Activated T-cell treated with anti-CD3 and anti-CD28 coated beads, Interleukin-2, amount 50 U/mL, for 72 hours (primary cell): ENCODE measurements around the gene NLGN4X. TPM values are rescaled to one million over a fixed set of nuclear protein-coding genes. Genes with fewer than 3 reads are reported as not detected.
A peak's percentile ranks its signal among the peaks of the same experiment; 100 is the strongest.

ENCODE experiments used
- ATAC-seq, 2 donors: fragments of 150-1000 bp; cut with Tn5 transposase; replicated peaks in 1 of 2; 2 replicates each; pipeline ENCODE4 v1.10.0; 2021; ENCODE audit warnings: moderate library complexity in 2 of 2, mild to moderate bottlenecking in 1 of 2
- DNase-seq, 2 donors: peaks; one replicate each; pipeline ENCODE4 v3.0.0; 2021 to 2022; ENCODE audit warnings: mixed read lengths in 1 of 2
- H3K27ac Mint-ChIP-seq: one replicate; pipeline ENCODE4 v1.8.0; 2022; ENCODE audit warnings: mild to moderate bottlenecking, moderate library complexity, mixed read lengths
- H3K27me3 Mint-ChIP-seq: one replicate; pipeline ENCODE4 v1.8.0; 2022; ENCODE audit warnings: low read depth, mixed read lengths
- H3K36me3 Mint-ChIP-seq, 2 donors: one replicate each; pipeline ENCODE4 v1.8.0; 2022; ENCODE audit warnings: mixed read lengths in 2 of 2, mild to moderate bottlenecking in 1 of 2; ENCODE audit not compliant: insufficient read depth in 2 of 2
- H3K4me1 Mint-ChIP-seq: one replicate; pipeline ENCODE4 v1.8.0; 2022; ENCODE audit warnings: low read depth, mixed read lengths
- H3K4me3 Mint-ChIP-seq, 2 donors: one replicate each; pipeline ENCODE4 v1.8.0; 2022; ENCODE audit warnings: mild to moderate bottlenecking in 2 of 2, mixed read lengths in 2 of 2, moderate library complexity in 2 of 2
- H3K9me3 Mint-ChIP-seq, 2 donors: one replicate each; pipeline ENCODE4 v1.8.0; 2022; ENCODE audit warnings: mixed read lengths in 2 of 2
- total RNA-seq, 2 donors: library from RNA; stranded (reverse); gene quantifications; one replicate each; pipeline ENCODE4 v1.2.3, GENCODE V29; 2022

The NLGN4X gene
- total RNA-seq, 2 donors from 2014 or later: 0.31 TPM; not detected in 1

DNA sequence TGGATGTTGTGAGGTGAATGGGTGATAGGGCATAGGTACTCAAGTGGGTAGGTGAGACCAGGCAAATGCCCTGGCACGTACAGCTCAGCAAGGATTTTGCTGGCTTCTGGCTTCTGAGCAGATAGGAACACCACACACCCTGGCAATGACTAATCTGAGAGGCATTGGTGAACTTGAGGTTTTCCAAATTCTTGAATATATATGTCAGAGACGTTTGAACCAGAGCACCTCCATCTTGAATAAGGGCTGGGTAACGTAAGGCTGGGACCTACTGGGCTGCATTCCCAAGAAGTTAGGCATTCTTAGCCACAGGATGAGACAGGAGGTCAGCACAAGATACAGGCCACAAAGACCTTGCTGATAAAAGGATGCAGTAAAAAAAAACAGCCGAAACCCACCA is 204.5 kb downstream of the NLGN4X start:
- Mint-ChIP-seq H3K36me3 (no peaks in the 10 kb centered on the region), H3K9me3 (no peaks in the 10 kb centered on the region), H3K4me1 (peaks cover 5% of the 10 kb centered on the region), H3K27me3 (peaks cover 4% of the 10 kb centered on the region), H3K4me3 (no peak overlapping the region), H3K27ac (no peak overlapping the region)
- DNase-seq (no peak), ATAC-seq (no peak)

DNA sequence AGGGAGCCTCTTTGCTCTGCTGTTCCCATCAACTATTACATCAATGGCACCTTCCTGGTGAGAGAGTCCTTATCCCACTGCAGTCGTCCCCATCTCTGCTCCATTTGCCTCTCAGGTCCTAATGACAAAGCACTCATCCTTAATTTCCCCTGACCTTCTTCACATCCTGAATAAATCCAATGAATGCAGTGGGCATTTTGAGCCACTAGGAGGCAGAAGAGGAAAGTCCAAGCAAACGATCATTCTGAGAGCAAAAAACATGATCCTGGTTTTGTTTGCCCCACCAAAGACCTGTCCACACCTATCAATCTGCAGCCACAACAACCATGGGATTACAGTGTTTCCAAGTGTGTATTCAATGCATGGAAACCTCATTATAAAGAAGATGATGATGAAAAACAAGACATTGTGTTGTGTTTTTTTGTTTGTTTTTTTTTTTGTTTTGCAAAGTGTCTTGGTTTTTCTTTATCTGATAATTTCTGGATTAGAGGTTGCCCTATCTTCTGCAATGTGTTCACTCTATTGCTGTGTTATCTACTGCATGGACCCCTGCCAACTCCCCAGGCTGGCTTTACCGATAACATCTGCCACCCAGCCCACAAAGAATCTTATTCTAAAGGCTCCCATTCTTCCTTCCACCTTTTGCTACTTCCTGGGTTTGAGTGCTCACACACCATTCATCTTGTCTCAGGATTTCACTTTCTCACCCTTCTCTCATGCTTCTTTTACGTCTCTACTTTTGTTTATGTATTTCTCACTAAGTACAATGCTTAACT is 207.2 kb downstream of the NLGN4X start:
- Mint-ChIP-seq H3K4me1 (peaks cover 5% of the 10 kb centered on the region), H3K4me3 (no peak overlapping the region), H3K27ac (no peak overlapping the region), H3K36me3 (no peaks in the 10 kb centered on the region), H3K27me3 (peaks cover 4% of the 10 kb centered on the region), H3K9me3 (no peaks in the 10 kb centered on the region)
- DNase-seq: peak; percentile 11 to 27
- ATAC-seq: no peak

DNA sequence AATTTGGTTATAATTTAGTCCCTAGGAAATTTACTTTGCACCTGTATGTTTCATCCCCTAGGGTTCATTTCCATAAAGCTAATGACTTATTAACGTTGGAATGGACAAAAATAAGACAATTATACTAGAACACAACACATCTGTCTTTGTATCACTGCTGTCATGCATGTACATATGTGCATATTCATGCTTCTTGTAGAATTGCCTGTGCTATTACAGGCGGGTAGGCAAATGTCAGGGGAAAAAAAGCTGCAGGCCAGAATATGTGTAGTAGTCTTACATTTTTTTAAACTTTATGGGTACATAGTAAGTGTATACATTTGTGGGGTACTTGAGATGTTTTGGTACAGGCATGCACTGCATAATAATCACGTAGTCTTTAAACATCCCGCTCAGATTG is 209.6 kb downstream of the NLGN4X start:
- H3K36me3 Mint-ChIP-seq: no peaks in the 10 kb centered on the region
- H3K4me1 Mint-ChIP-seq: peaks cover 5% of the 10 kb centered on the region
- peaks cover 0 to 2% of the 10 kb centered on the region in 2 donors for H3K9me3 Mint-ChIP-seq
- ATAC-seq (no peak), DNase-seq (no peak)
- no peak overlapping the region for H3K4me3 Mint-ChIP-seq
- H3K27me3 Mint-ChIP-seq: peaks cover 4% of the 10 kb centered on the region
- no peak overlapping the region for H3K27ac Mint-ChIP-seq

DNA sequence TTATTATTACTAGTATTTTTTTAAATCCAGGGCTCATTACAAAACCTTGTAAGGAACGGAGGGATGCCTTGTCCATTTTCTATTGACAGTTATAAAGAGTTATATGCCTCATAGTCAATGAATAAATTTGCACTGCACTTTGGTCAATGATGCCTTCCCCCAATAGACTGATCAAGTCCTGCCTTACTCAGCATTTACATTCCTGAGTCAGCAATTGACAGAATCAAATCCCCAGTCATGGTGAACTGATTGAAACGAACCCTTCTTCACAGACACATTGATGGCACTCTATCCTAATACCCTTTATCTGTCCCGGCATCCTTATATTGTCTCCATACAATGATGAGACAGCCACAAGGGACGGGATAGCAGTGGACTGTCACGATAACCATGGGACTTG is 213.2 kb downstream of the NLGN4X start:
- H3K4me3 Mint-ChIP-seq: no peak overlapping the region
- ATAC-seq (no peak), DNase-seq (no peak)
- H3K27ac Mint-ChIP-seq: no peak overlapping the region
- no peaks in the 10 kb centered on the region for H3K36me3 Mint-ChIP-seq
- H3K9me3 Mint-ChIP-seq: peaks cover 0 to 2% of the 10 kb centered on the region in 2 donors
- H3K27me3 Mint-ChIP-seq: peaks cover 4% of the 10 kb centered on the region
- H3K4me1 Mint-ChIP-seq: no peaks in the 10 kb centered on the region

DNA sequence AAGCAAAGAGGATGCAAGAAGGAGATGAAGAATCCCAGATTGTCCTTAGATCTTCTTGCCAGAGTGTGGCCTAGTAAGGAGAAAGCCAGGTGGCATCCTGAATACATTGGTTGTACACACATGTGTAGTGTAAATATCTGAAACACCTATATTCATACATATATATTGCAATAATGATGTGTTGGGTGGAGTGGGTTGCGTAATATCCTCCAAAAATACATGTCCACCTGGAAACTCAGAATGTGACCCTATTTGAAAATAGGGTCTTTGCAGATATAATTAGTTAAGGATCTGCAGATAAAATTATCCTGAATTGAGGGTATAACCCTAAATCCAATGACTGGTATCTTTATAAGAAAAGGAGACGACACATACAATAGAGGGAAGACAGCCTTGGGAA is 216.3 kb downstream of the NLGN4X start:
- H3K27me3 Mint-ChIP-seq: no peaks in the 10 kb centered on the region

DNA sequence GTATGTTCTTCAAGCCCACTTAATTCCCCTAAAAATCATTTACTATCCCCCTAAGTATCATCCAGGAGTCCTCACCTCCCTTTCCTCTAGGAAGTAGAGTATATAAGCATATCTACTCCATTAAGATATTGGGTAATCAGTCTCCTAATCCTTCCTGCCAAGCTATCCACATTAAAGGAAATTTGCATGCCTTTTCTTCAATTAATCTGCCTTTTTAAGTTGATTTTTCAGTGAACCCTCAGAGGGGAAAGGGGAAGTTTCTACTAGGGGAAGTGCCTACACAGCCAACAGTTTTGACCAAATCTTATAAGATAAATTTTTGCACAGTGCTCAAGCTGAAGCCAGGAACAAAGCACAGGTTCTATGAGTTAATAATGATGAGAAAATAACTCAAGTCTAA is 222.8 kb downstream of the NLGN4X start:
- Mint-ChIP-seq H3K4me1 (no peaks in the 10 kb centered on the region), H3K27me3 (no peaks in the 10 kb centered on the region), H3K9me3 (no peaks in the 10 kb centered on the region), H3K36me3 (no peaks in the 10 kb centered on the region), H3K4me3 (no peak overlapping the region), H3K27ac (no peak overlapping the region)
- ATAC-seq (no peak), DNase-seq (no peak)

More for the DNA sequence above, 216.3 kb downstream of the NLGN4X start:
- Mint-ChIP-seq H3K4me1 (no peaks in the 10 kb centered on the region), H3K27ac (no peak overlapping the region), H3K4me3 (no peak overlapping the region), H3K36me3 (no peaks in the 10 kb centered on the region), H3K9me3 (peaks cover 0 to 2% of the 10 kb centered on the region in 2 donors)
- ATAC-seq (no peak), DNase-seq (no peak)

DNA sequence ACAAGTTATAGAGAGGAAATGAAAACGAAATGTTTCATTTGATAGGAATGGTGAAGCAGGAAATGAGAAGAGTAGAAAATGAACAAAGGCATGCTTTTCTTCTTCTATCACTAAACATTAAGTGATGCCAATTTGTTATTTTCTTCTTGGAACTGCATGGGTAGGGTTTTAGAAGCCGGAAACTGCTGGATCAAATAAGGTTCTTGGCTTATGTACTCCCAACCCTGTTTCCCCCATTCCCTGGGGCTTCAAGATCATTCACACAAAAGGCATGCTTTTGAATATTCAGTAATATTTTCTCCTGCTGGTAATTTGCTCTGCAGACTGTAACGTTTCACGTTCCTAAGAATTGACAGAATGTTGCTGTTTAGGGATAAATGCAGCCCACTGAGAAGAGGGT is 224.1 kb downstream of the NLGN4X start:
- DNase-seq: no peak
- H3K4me1 Mint-ChIP-seq: no peaks in the 10 kb centered on the region
- ATAC-seq: no peak
- no peaks in the 10 kb centered on the region for H3K27me3 Mint-ChIP-seq
- H3K27ac Mint-ChIP-seq: no peak overlapping the region
- no peaks in the 10 kb centered on the region for H3K9me3 Mint-ChIP-seq
- no peak overlapping the region for H3K4me3 Mint-ChIP-seq
- H3K36me3 Mint-ChIP-seq: no peaks in the 10 kb centered on the region

DNA sequence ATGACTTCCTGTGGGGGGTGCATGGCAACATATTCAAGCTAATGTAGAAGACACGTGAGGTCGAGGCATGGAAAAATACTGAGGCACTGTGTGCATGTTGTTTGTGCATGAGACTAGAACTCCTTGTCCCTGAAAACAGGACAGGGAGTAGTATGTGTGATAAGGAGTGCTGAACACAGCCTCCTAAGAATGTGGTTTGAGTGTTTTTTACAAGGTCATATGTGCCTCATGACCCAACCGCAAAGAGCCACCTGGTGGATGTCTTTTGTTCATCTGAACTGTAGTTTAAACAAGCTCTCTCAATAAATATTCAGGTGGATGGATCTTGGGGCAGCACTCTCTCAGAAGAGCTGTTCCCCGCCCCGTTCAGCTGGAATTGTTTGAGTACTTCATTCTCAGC is 226.6 kb downstream of the NLGN4X start:
- no peak for DNase-seq
- Mint-ChIP-seq H3K4me1 (no peaks in the 10 kb centered on the region), H3K36me3 (no peaks in the 10 kb centered on the region), H3K27ac (no peak overlapping the region), H3K9me3 (no peaks in the 10 kb centered on the region), H3K27me3 (no peaks in the 10 kb centered on the region), H3K4me3 (no peak overlapping the region)
- no peak for ATAC-seq

DNA sequence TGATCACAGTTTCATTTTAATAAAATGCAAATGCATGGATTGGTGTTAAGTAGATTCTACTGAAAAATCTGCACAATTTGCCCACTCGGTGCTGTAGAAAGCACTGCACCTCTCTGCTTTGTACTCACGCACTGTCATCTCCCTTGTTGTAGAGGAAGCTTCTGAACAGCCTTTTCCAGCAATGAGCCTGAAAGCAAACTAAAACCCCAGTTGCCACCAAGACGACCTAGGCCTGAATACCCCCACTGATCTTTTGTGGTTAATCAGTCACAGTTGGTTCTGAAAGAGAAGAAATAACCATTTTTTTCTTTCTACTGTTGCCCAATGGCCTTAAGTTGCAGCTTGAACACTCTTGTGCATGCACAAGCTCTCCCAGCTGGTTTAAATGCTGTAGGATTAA is 229.8 kb downstream of the NLGN4X start:
- H3K36me3 Mint-ChIP-seq: no peaks in the 10 kb centered on the region
- DNase-seq (no peak), ATAC-seq (no peak)
- no peaks in the 10 kb centered on the region for H3K4me1 Mint-ChIP-seq
- H3K4me3 Mint-ChIP-seq: no peak overlapping the region
- no peaks in the 10 kb centered on the region for H3K9me3 Mint-ChIP-seq
- H3K27ac Mint-ChIP-seq: no peak overlapping the region
- no peaks in the 10 kb centered on the region for H3K27me3 Mint-ChIP-seq

DNA sequence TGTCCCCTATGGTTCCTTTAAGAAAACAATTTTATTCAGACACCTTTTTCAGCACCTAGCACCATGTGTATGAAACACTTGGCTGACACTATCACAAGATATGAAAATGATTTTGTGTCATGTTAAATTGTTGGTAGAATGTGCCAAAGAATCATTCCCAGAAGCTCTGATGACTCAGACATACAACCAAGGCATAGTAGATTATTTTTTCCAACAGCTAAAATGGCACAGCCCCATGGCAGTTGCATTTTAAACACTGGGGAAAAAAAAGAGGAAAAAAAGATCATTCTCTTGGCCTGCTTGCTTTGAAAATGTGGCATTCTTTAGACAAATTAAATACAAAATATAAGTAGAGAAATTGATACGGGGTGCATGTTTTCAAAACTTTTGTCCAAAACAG is 230.2 kb downstream of the NLGN4X start:
- H3K36me3 Mint-ChIP-seq: no peaks in the 10 kb centered on the region
- H3K4me1 Mint-ChIP-seq: no peaks in the 10 kb centered on the region
- H3K9me3 Mint-ChIP-seq: no peaks in the 10 kb centered on the region
- ATAC-seq: no peak
- H3K27ac Mint-ChIP-seq: no peak overlapping the region
- no peak overlapping the region for H3K4me3 Mint-ChIP-seq
- no peaks in the 10 kb centered on the region for H3K27me3 Mint-ChIP-seq
- no peak for DNase-seq

DNA sequence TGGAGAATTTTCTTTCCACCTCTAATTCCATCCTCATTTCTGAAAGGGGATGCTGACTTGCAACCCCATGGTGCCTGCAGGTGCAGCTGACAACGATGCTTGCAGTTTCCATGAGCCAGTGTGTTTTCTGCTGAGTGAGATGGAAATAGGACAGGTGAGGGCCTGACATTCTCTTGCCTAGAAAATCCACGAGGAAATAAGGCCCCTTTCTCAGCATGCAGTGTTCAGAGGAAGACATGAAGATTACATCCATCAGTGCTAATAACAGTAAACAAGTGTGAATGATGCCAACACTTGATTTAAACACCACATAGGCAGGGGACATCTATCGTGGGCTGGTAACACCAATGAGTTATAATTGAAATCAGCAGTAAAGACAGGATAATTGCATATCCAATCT is 237.3 kb downstream of the NLGN4X start:
- H3K4me3 Mint-ChIP-seq: no peak overlapping the region
- no peak overlapping the region for H3K27ac Mint-ChIP-seq
- no peaks in the 10 kb centered on the region for H3K36me3 Mint-ChIP-seq
- ATAC-seq: no peak
- no peak for DNase-seq
- H3K27me3 Mint-ChIP-seq: no peaks in the 10 kb centered on the region
- no peaks in the 10 kb centered on the region for H3K4me1 Mint-ChIP-seq
- H3K9me3 Mint-ChIP-seq: no peaks in the 10 kb centered on the region

DNA sequence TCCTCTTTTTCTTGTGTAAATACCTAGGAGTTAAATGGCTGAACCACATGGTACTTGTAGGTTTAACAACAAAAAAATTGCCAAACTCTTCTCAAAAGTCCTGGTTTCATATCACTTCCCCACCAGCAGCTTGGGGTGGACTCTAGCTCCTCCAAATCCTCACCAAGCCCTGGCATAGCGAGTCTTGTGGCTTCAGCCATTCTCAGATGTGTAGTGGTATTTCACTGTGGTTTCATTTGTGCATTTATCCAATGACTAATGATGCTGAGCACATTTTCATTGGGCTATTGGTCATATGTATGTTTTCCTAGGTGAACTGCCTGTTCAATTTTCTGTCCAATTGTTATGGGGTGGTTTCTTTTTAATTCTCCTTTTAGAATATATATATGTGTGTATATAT is 249.3 kb downstream of the NLGN4X start:
- Mint-ChIP-seq H3K9me3 (no peaks in the 10 kb centered on the region), H3K27ac (no peak overlapping the region), H3K27me3 (no peaks in the 10 kb centered on the region), H3K4me1 (no peaks in the 10 kb centered on the region), H3K36me3 (peaks cover 0 to 3% of the 10 kb centered on the region in 2 donors), H3K4me3 (no peak overlapping the region)
- ATAC-seq (no peak), DNase-seq (no peak)

DNA sequence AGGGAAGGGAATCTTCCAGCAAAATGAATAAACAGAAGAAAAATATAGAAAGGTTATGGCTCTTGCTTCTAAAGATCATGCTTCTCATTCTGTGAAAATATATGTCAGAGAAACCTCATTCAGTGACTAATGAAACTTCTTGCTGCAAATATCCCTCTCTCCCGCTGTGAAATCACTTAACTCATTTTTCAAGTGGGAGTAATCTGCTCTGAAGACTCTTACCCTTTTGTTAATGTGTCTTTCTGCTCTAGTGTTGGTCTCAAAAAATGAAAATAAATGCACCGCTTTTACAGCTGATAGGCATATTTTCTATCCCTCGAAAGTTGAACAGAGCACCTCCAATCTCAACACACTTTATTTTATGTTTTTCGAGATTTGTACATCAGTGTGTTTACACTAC is 252.3 kb downstream of the NLGN4X start:
- ATAC-seq: no peak
- Mint-ChIP-seq H3K27me3 (no peaks in the 10 kb centered on the region), H3K36me3 (no peaks in the 10 kb centered on the region)

DNA sequence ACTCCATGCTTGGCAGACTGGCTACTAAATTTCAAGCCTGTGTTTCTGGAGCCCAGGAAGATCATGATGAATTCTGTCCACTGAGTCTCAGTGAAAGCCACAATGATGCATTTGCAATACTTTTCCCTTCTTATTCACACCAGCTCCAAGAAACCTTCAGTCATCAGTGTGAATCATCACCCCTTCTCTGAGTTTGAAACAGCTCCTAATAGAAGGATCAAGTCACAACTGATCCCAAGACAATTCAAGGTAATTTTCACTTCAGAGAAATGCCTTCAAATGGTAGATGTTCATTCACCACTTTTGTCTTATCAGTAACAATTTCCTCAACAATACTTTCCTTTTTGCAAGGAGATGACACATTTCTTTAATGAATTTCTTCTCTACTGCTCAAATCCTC is 257.4 kb downstream of the NLGN4X start:
- DNase-seq (no peak), ATAC-seq (no peak)
- Mint-ChIP-seq H3K4me3 (no peak overlapping the region), H3K36me3 (no peaks in the 10 kb centered on the region), H3K4me1 (no peaks in the 10 kb centered on the region), H3K27me3 (no peaks in the 10 kb centered on the region), H3K27ac (no peak overlapping the region), H3K9me3 (no peaks in the 10 kb centered on the region)

More for the DNA sequence above, 252.3 kb downstream of the NLGN4X start:
- H3K4me1 Mint-ChIP-seq: no peaks in the 10 kb centered on the region
- no peak overlapping the region for H3K4me3 Mint-ChIP-seq
- DNase-seq: no peak
- H3K9me3 Mint-ChIP-seq: no peaks in the 10 kb centered on the region
- H3K27ac Mint-ChIP-seq: no peak overlapping the region
